SU-DHL-6 (cell line): ENCODE data around the gene EXOC7.

Experiments
- H2AFZ ChIP-seq: fragments of 200-600 bp; sonication (generic); 2 replicates; pipeline ENCODE4 v1.6.1; 2014; ENCODE audit warnings: low read depth, mild to moderate bottlenecking, moderate library complexity, mixed read lengths, antibody characterized with exemption, low read length; ENCODE audit not compliant: severe bottlenecking
- H3F3A ChIP-seq: fragments of 200-600 bp; shearing (Covaris generic); 2 replicates; pipeline ENCODE4 v1.6.0; 2016; ENCODE audit warnings: antibody characterized with exemption, mild to moderate bottlenecking; ENCODE audit not compliant: insufficient read depth
- H3K27ac ChIP-seq: fragments of 200-600 bp; sonication (generic); 2 replicates; pipeline ENCODE4 v1.5.1; 2016; ENCODE audit warnings: low read depth, mild to moderate bottlenecking, low read length, moderate library complexity, mixed read lengths
- H3K27me3 ChIP-seq: fragments of 200-600 bp; sonication (generic), shearing (Covaris generic); 2 replicates; pipeline ENCODE4 v1.6.0; 2014; ENCODE audit warnings: mild to moderate bottlenecking, low read length
- H3K36me3 ChIP-seq: fragments of 200-600 bp; sonication (generic); 2 replicates; pipeline ENCODE4 v1.6.1; 2014; ENCODE audit warnings: mild to moderate bottlenecking, low read length, mixed read lengths
- H3K4me2 ChIP-seq: fragments of 300-600, 200-600 bp; shearing (Covaris generic), sonication (generic); 2 replicates; pipeline ENCODE4 v1.6.0; 2014; ENCODE audit warnings: low read length, low read depth, mild to moderate bottlenecking; ENCODE audit not compliant: poor library complexity, severe bottlenecking
- H3K4me3 ChIP-seq: fragments of 200-600 bp; sonication (generic); 2 replicates; pipeline ENCODE4 v1.5.1; 2014; ENCODE audit warnings: antibody characterized with exemption, low read length, mild to moderate bottlenecking, mixed read lengths; ENCODE audit not compliant: insufficient read depth, poor library complexity, severe bottlenecking
- H3K79me2 ChIP-seq: fragments of 200-600 bp; sonication (generic); 2 replicates; pipeline ENCODE4 v1.6.1; 2014; ENCODE audit warnings: mild to moderate bottlenecking, low read length, moderate library complexity; ENCODE audit not compliant: insufficient read depth
- H3K9ac ChIP-seq: fragments of 200-600 bp; sonication (generic); 2 replicates; pipeline ENCODE4 v1.7.0; 2014; ENCODE audit warnings: mild to moderate bottlenecking, low read length
- H3K9me2 ChIP-seq: fragments of 200-600 bp; sonication (generic); replicated peaks from 2 replicates; pipeline ENCODE4 v1.6.1; 2014; ENCODE audit warnings: low read length; ENCODE audit not compliant: insufficient read depth
- H3K9me3 ChIP-seq: fragments of 200-600 bp; sonication (generic); 2 replicates; pipeline ENCODE4 v1.6.1; 2014; ENCODE audit warnings: low read length, mixed read lengths; ENCODE audit not compliant: insufficient read depth
- H4K20me1 ChIP-seq: fragments of 200-600 bp; sonication (generic); 2 replicates; pipeline ENCODE4 v1.6.1; 2014; ENCODE audit warnings: low read depth, mild to moderate bottlenecking, antibody characterized with exemption, low read length, moderate library complexity, mixed read lengths
- EZH2phosphoT487 ChIP-seq: fragments of 200-600 bp; sonication (generic), shearing (Covaris generic); conservative IDR thresholded peaks from 2 replicates; pipeline ENCODE4 v1.6.1; 2018; ENCODE audit warnings: mild to moderate bottlenecking, antibody characterized with exemption, low read length, moderate library complexity, mixed read lengths
- TF ChIP-seq, protein P1 (sequence below): fragments of 200-600 bp; sonication (generic); IDR thresholded peaks from one replicate; pipeline ENCODE4 v1.5.1; 2017; ENCODE audit warnings: antibody characterized with exemption, mild to moderate bottlenecking, low read length, moderate library complexity; ENCODE audit not compliant: insufficient read depth, poor library complexity, severe bottlenecking

Gene EXOC7

DNA sequence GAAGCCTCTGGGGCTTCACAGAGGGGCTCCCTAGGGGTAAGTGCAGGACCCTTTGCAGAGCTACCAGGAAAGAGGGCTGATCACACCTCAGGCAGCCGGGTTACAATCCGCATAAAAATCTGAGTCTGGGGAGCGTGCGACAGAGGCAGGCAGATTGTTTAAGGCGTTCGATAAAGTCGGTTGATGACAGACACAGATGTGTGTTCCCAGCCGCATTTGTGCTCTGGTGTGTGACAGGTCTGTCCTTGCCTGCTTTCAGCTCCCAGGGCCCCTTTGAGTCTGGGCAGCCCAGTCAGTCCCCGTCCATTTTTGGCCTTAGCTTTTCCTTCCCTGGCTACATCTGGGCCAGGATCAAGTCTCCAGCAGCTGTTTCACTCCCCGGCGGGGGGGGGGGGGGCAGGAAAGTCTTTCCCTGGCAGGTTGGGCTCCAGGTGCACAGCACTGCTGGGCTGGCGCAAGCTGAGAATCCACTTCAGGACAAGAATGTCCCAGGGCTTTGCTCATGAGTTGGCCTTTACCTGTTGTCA is 25.9 kb downstream of the EXOC7 start:
- Histone ChIP-seq H3F3A (no peaks in the 10 kb centered on the region), H3K27ac (no peak overlapping the region), H3K79me2 (peaks cover 5% of the 10 kb centered on the region; the same call in 1 of the 2 replicates), H3K4me2 (no peak overlapping the region), H3K36me3 (no peaks in the 10 kb centered on the region), H3K4me3 (no peak overlapping the region), H3K9me2 (no peaks in the 10 kb centered on the region), H4K20me1 (no peaks in the 10 kb centered on the region), H3K27me3 (no peaks in the 10 kb centered on the region), H3K9me3 (no peaks in the 10 kb centered on the region), H3K9ac (no peak overlapping the region), H2AFZ (no peak overlapping the region)
- TF ChIP-seq, protein P1, sequence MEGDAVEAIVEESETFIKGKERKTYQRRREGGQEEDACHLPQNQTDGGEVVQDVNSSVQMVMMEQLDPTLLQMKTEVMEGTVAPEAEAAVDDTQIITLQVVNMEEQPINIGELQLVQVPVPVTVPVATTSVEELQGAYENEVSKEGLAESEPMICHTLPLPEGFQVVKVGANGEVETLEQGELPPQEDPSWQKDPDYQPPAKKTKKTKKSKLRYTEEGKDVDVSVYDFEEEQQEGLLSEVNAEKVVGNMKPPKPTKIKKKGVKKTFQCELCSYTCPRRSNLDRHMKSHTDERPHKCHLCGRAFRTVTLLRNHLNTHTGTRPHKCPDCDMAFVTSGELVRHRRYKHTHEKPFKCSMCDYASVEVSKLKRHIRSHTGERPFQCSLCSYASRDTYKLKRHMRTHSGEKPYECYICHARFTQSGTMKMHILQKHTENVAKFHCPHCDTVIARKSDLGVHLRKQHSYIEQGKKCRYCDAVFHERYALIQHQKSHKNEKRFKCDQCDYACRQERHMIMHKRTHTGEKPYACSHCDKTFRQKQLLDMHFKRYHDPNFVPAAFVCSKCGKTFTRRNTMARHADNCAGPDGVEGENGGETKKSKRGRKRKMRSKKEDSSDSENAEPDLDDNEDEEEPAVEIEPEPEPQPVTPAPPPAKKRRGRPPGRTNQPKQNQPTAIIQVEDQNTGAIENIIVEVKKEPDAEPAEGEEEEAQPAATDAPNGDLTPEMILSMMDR: no peak
- TF ChIP-seq EZH2phosphoT487: no peak

DNA sequence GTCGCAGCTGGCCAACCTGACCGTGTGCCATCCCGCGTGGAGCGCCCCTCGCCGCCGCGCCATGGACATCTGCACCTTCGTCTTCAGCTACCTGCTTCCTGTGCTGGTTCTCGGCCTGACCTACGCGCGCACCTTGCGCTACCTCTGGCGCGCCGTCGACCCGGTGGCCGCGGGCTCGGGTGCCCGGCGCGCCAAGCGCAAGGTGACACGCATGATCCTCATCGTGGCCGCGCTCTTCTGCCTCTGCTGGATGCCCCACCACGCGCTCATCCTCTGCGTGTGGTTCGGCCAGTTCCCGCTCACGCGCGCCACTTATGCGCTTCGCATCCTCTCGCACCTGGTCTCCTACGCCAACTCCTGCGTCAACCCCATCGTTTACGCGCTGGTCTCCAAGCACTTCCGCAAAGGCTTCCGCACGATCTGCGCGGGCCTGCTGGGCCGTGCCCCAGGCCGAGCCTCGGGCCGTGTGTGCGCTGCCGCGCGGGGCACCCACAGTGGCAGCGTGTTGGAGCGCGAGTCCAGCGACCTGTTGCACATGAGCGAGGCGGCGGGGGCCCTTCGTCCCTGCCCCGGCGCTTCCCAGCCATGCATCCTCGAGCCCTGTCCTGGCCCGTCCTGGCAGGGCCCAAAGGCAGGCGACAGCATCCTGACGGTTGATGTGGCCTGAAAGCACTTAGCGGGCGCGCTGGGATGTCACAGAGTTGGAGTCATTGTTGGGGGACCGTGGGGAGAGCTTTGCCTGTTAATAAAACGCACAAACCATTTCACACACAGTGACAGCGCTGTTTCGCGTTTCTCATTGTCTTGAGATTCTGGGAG is 26.6 kb downstream of the EXOC7 start:
- Histone ChIP-seq H3K4me3 (no peak overlapping the region), H3K9ac (no peak overlapping the region), H3K79me2 (peaks cover 10% of the 10 kb centered on the region), H2AFZ (no peak overlapping the region), H4K20me1 (no peaks in the 10 kb centered on the region), H3K27me3 (no peaks in the 10 kb centered on the region), H3K4me2 (no peak overlapping the region), H3K9me3 (no peaks in the 10 kb centered on the region), H3F3A (peaks cover under 1% of the 10 kb centered on the region), H3K27ac (no peak overlapping the region), H3K36me3 (no peaks in the 10 kb centered on the region), H3K9me2 (no peaks in the 10 kb centered on the region)
- TF ChIP-seq, protein P1: no peak
- TF ChIP-seq EZH2phosphoT487: no peak

DNA sequence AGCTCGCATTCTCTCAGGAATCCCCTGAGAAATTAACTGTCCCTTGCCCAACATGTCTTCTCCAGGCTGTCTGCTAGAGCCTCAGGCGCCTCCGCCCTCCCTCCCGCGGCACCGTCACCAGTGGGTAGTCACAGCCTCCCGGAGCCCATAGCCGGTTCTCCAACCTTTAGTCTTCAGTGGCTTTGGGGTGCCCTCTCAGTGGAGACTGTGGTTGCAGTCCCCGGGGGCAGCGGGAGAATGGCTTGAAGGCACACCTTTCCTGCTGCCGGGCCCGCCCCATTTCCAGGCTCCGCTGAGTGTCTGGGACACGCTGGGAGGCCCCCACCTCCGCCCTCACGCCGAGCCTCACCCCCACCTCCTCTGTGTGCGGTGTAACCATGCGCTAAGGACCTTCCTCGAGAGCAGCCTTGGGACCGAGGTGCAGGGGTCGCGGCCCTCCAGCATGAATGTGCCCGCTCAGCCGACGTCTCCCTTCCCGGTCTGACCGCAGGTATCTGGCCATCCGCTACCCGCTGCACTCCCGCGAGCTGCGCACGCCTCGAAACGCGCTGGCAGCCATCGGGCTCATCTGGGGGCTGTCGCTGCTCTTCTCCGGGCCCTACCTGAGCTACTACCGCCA is 27.3 kb downstream of the EXOC7 start:
- Histone ChIP-seq H3K27me3 (no peaks in the 10 kb centered on the region), H3K9me2 (no peaks in the 10 kb centered on the region), H2AFZ (no peak overlapping the region), H3K9me3 (no peaks in the 10 kb centered on the region), H3K9ac (no peak overlapping the region), H3K36me3 (no peaks in the 10 kb centered on the region), H3F3A (peaks cover 8% of the 10 kb centered on the region), H3K79me2 (peaks cover 17% of the 10 kb centered on the region), H4K20me1 (no peaks in the 10 kb centered on the region), H3K27ac (no peak overlapping the region), H3K4me3 (no peak overlapping the region), H3K4me2 (no peak overlapping the region)
- no peak for TF ChIP-seq EZH2phosphoT487
- TF ChIP-seq, protein P1: no peak
